GM04504 (cell line): ENCODE results near the gene PPP2R2B.

Experiments used
- DNase-seq: peaks from one replicate; pipeline ENCODE4 v3.0.0-alpha.2; 2012; ENCODE audit warnings: low read depth

PPP2R2B gene

DNA sequence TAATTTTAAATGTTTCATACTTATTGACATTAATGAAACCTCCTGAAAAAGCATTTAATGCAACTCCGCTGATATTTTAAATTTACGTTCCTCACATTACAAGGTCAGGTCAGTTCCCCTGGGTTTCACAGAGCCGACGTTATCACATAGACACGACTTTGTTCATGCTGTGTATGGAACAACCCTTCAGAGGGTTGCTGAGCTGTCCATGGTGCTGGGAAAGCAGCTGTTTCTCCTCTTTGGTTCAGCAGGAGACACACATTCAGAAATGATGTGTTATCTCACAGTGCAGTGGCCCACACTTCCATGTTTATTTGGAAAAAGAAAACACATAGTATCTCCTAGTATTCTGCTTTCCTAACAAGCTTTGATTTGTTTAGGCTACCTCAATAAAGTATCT is 53.5 kb downstream of the PPP2R2B start:
- peak; percentile 3 for DNase-seq

DNA sequence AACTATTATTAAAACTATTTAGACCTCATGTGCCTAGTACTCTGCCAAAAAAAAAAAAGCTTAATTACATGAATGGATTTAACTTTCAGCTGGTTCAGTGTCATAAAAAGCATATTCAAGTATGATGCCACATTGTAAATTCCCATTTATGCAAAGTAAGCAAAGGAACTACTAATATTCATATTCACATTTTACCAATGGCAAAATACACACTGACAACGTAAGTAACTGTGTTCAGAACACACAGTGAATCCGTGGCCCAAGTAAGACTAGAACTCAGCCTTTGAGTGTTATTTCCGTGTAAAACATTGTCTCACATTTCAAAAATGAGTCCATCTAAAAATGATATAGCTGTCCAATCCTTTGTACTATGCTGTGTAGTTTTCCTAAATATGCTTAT is 56.8 kb downstream of the PPP2R2B start:
- DNase-seq: no peak

DNA sequence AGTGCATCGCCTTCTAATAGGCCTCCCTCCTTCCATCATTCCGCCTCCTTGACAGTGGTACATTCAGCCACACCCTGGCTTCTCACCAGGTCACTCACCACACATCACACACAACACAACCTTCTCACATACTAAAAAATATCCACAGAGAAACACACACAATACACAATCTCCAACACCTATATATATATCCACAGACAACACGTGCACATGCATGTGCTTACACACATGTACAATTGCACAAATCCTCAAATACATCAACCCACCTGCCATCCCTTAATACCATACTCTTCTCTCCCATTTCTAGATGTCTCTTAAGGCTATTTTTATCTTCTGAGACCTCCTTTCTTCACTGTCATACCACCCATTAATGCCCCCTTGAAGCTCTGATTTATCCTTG is 57.6 kb downstream of the PPP2R2B start:
- DNase-seq: no peak

DNA sequence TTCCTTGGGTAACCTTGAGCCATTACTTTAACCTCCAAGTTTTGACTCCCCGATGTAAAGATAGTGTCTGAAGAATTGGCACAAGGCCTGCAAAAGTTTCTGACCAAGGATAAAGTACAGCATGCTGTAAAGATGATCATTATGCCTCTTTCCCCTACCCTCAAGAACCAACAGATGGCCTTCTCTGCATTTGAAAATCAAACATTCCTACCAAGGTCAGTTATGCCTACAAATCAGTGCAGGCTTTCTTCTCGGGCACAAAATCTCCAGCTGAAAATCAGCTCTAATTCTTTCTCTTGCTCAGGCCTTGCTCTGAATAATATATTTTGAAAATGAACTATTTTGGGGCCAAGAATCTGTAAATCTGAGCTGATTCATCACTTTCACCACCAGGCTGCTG is 59.7 kb downstream of the PPP2R2B start:
- DNase-seq: no peak

DNA sequence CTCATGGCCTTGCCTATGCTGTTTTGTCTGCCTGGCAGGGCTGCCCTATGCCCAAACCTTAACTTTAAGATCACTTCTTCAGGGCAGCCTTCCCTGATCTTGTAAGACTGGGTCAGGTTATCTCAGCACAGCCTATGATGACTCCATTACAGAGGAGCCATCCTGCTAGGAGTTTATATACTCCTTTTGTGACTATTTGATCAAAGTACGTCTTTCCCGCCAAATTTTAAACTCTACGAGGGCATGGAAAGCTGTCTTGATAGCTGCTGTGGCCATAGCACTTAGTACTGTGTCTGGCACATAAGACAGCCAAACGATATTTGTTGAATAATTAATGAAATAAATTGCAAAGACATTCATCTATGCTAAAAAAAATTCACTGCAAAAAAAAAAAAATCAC is 60.6 kb downstream of the PPP2R2B start:
- DNase-seq: no peak

DNA sequence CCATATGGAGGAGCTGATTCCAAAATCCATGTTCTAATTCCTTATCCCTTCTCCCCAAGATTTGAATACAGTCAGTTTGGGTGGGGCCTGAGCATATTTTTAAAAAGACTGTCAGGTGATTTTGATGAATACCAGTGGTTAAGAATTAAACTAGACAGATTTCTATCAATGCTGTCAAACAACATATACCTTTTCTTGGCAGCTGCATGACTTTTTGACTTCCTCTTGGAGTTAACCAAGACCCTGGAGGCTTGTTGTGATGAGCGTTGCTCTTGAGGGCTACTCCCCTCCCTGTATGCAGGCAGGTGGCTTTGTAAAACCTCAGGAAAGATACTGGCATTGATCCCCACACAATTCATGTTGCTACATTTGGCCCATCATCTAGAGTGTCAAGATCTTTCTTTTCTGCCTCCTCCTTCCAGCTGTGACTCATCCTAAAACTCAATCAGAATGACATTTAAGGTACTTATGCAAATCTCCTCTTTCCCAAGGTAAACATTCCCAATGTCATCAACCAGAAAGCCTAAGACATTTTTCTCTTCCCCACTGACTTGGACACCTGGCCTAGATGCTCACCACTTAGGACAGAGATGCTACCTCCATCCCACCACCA is 61.7 kb downstream of the PPP2R2B start:
- no peak for DNase-seq

DNA sequence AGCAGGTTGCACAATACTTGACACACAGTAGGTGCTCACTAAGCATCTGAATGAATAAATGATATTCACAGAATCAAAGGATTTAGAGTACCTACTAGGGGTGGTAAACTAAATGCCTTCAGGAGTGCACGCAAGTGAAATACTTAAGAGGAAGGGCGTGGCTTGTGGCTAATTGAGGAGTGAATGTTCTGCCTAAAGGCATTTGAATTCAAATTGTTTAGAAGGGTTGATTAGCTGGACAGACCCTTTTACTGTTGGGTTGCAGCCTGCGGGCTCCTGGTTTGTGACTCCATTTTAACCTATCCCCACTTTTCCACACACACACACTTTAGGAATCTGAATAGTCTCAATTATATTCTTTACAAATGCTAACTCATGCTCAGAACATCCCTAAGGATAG is 63.1 kb downstream of the PPP2R2B start:
- no peak for DNase-seq

DNA sequence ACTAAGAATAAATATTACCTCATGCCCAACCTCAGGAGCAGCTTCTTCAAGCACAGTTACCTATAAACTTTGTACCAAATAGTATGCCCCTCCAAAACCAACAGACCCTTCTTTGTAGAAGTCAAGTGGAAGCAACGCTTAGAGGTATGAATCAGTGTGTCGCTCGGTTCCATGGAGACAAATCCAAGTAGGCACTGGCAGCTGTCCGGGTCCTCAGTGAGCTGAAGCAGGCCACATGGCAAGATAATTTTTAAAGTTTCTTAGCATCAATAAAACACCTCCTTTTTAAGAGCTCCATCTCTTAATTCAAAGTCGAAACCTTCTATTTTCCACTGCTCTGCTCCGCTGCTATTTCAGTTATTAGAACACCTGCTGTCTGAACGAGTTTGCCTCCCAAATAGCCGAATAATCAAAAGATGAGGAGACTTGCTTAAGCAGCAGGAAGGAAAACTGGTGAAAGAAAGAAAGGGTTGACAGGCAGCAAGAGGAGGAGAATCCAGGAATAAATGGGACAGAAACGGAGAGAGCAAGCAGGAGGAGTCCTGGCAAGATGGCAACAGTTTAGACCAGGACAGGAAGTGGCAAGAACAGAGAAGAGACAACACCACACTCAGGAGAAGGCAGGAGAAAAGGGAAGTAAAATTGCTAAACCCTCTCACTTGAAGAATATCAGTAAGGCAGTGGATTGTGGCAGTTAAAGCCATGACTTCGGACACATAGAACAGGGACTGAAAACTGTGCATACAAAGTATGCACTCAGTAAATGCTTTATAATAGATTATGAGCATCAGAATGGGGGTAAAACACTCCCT is 65.0 kb downstream of the PPP2R2B start:
- no peak for DNase-seq

DNA sequence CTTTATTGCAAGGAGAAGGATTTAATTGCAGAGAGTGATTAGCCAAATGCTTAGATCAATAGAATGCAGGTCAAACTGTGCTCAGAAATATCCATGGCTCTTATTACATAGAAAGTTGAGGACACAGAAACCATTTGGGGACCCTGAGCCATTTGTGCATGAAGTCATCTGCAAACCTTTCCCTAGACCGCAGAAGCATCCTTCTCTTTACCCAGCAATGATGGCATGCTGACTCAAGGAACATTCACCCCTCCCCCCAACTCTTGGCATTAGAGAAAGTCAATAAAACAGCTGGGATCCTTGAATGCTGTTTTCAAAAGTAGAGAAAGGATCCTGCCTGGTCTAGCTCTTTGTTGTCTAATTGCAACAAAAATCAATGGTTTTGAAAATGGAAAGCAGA is 73.5 kb downstream of the PPP2R2B start:
- no peak for DNase-seq

DNA sequence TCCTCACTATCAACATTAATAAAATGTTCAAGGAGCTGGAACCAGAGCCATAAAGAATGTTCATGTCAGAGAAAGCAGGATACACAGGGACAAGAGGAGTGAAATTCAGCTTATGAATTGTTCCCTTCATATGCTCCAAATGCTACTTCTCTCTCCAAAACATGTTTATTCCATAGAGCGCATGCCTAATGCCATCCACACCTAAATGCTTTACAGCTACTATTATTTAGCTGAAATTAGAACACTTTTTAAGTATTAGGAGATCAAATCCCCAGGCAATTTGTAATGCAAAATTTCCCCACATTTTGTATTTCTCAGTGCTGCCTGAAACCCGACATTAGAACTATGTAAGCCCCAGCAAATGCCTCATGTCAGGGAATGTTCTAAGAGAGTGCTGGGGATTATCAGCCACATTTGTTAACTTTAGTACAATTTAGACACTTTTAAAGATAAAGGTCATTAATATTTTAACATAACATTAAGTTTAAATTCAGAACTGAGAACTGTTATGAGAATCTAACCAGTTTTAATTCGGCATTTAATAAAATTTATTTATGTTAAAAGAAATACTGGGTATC is 75.5 kb downstream of the PPP2R2B start:
- no peak for DNase-seq

DNA sequence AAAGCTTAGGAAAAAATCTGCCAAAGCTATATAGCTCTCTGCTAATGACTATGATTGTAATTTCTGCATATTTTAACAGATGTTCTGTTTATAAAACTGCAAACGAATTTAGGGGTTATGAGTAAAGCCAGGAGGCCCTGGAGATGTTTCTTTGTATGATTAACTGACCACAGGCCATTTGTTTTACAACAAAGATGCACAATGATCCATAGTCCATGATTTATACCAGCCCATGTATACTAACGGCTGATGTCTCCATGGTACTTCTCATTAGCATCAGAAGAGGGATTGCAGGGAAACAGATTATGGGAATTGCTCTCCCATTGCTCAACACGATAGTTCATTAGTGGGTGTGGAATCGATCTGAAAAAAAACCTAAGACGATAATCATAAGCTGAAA is 78.9 kb downstream of the PPP2R2B start:
- peak; percentile 2 for DNase-seq

DNA sequence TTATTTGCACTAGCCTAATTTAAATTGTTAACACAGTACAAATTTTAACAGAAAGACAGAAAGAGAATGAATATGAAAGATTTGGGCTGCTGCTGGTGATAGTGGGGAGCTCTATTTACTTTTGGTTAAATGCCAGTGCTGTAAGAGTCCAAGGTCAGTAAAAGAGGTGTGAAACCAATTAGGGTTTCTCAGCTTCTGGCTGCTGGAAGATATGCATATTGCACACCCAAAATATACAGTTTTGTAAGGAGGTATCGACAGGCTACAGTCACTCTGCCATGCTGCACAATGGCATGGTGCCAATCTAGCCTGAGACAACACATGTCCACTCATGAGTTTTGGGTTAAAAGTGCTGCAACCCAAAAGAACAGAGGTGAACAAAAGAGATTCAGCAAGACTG is 79.3 kb downstream of the PPP2R2B start:
- no peak for DNase-seq

DNA sequence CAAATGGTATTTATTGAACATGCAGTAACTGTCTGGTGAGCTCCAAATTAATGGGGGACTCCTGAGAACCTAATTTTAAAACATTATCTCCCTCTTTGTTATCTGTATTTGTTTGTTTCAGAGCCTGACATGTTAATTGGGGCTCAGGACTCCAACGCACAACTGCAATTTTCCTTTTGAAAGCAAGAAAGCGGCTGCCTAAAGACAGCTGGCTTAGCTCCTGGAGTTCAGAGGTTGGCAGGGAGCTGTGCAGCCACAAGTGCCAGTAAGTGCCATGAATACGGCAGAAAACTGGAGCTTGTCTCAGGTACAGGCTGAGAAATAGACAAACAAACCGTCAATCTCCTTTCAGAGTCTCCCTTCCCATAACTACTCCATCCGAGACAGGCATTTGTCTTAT is 80.9 kb downstream of the PPP2R2B start:
- DNase-seq: no peak

DNA sequence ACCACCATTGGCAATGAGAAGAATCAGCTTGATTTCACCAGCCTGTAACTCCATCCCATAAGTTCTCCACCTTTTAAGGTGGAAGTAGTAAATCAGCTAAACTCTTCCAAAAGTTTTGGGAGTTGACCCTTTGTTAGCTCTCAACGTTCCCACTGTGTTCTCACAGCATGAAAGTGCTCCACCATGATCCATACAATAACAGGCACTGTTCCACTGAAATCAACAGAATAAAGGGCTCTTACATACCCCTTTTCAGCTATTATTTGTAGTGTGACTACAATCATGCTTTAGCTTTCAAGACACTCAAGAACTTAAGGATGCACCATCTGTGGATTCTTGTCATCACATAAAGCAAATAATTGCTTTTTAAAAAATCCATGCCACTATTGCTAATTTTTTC is 81.6 kb downstream of the PPP2R2B start:
- no peak for DNase-seq

DNA sequence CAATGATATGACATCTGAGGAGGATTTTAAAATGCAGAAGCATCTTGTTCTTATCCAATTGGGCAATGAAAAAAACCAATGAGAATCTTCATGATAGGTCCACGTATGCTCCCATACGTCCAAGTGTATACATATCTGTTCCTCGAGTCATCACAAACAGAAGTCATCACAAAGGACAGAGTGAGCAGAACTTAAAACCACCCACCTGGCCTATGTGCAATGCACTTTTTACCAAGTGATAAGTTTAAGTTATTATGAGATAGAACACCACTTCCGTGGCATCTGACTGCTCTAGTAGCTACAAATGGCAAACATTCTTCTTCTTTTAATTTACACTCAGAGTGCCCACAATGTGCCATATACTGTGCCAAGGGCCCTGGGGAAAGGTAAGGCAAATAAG is 82.4 kb downstream of the PPP2R2B start:
- no peak for DNase-seq

DNA sequence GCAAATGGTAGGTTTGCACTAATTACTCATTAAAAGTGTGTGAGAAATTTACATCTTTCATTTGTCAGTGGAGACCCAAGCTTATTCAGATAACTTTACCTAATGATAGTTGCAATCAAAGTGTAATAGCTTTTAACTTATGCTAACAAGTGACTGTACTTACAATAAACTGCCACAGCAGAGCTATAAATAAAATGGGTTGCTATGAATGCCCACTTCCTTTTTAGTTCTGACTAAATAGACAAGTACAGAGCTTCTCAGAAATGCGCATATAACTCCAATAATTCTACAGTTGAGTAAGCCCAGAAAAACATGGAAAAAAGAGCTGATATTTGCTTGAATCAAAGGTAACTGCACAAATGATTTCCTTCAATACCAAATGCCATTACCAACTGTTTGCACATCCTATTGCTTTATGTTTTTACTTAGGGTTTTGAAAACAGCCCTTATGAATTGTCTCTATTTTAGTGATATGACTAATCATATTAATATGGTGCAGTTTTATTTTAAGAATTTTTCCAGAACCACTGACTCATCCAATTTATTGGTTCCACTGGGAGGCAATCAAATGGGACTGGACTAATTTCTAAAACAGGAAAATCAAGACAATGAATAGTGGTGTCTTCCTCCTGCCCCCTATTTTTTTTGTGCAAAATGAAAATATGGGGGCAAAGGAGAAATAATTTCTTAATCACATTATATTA is 84.1 kb downstream of the PPP2R2B start:
- DNase-seq: no peak

DNA sequence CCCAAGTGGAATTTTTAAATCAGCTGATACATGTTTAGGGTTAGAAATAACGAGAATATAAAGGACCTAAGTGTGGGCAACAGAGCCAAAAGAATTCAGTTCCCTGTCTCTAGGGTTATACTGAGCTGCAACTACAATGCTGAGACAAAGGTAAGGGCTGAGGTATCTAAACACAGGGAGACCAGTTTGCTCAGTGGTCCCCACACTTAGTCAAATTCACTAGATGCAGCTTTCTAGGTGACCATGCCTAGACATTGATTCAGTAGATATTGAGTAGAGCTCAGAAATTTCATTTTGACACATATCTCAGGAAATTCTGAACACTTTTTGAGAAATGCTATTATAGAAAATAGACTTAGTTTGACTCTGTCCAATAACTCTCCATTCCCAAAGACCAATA is 84.8 kb downstream of the PPP2R2B start:
- no peak for DNase-seq

DNA sequence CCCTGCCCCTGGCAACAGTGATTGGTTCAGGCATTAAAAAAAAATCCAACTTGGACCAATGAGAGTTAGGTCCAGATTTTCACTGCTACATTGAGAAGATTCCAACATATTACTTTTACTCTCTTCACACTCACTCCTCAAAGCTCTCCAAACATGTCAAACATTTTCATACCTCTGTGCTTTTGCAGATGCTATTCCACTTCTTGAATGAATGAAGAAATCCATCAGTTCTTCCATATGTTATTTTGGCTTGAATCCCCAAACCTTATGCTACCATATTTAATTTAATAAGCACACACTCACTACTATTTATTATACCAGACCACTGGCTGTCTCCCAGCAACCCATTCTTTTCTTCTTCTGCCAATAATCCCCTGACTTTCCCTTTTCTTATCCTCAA is 87.1 kb downstream of the PPP2R2B start:
- no peak for DNase-seq

DNA sequence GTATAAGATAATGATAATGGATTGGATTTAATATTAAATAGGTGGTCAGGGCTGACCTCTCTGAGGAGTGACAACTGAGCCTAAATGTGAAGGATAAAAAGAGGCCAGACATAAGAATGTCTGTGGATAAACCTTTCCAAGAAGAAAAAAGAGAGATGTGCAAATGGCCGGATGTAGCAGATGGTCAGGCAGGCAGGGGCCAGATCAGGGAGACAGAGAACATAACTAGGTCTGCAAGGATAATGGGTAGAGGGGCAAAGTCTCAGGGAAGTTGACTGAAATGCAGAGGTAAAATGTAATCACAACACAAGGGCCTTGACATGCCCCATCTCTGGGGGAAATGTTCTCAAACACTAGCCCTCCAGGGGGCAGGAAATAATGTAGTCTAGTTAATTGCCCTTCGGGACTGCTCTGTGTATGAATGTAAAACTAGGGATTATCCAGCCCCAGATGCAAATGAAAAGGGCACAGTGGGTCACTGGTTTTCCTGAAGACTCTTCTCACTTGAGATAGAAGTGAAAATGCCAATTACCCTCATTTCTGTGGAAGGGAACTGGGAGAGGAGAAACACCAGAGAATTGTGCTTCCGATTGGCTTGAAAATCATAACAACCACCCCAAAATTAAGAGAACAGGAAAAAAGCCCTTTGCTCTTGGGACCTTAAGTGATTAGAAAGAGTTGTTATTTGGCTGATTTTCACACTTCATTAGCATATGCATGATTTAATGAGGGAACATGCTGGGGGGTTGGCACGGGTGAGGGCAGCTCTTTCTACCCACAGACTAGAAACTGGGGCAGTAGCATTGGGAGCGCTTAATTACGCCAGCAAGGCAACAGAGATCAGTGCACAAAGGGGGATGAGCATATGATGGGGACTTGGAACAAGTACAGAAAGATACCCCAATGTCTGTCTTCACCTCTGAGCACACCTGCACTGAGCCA is 88.6 kb downstream of the PPP2R2B start:
- DNase-seq: no peak

DNA sequence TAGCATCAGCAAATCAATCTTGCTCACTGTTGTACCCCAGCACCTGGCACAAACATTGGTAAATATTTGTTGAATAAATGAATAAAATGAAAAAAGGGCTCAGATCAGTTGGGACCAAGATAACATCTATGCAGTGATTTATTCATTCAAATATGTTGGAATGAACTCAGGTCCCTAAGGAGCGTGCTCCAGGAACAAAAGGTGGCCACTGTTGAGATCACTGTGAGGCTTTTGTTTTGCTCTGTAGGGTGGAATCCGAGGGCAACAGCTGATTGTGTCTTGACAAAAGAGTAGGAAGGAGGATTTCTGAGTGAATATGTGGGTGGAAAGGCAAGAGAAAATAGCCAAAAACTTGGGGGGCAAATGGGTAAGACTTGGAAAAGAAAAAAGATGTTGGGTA is 89.7 kb downstream of the PPP2R2B start:
- DNase-seq: no peak

DNA sequence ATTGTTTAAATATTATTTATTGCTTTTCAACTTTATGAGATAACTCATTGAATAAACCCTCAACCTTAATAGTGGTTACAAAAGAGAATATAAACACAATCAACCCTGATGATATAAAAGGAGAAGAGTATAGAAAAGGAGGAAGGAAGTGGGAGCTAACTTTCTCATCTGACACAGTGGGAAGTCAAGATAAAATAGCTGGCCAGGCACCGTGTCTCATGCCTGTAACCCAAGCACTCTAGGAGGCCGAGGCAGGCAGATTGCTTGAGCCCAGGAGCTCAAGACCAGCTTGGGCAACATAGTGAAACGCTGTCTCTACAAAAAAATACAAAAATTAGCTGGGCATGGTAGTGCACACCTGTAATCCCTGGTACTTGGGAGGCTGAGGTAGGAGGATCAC is 93.5 kb downstream of the PPP2R2B start:
- DNase-seq: no peak

DNA sequence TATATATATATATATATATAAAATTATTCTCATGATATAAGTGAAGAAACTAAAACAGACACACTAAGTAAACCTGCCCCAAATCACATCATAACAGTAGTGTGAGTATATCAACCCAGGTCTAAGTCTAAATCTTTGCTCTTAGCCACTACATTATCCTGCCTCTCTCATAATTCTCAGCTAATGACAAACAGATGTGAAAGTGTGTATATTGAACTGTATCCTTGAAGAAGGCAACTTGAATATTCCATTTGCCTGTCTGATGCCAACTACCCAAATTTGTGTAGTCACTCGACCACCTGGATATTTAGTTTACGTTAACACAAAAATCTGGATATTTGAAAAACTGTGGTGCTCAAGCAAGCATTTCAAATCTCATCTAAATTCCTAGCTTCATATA is 97.4 kb downstream of the PPP2R2B start:
- no peak for DNase-seq
